GM12878 (cell line): ENCODE measurements around the gene EPHA7. TPM values are rescaled to one million over a fixed set of nuclear protein-coding genes. Genes with fewer than 3 reads are reported as not detected.

Source experiments
- ATAC-seq: fragments of 200-7000 bp; cut with Tn5 transposase; 3 replicates; pipeline ENCODE4 v1.9.1; 2020; ENCODE audit warnings: mild to moderate bottlenecking, moderate library complexity
- BruUV-seq: library from RNA; stranded (reverse); fragments of 400-500 nt; replicated peaks from 2 replicates; lab custom pipeline; 2021; lab: Mats Ljungman, UMichigan
- CTCF ChIA-PET: fragments of 300-600 bp; sonication (Branson Sonifier 250); formaldehyde crosslinking; extraction: SDS; loops from one replicate; lab custom pipeline; 2021; ENCODE audit warnings: inconsistent platforms; lab: Yijun Ruan, JAX
- POLR2A ChIA-PET: fragments of 350-600 bp; formaldehyde crosslinking; extraction: SDS; loops from one replicate; lab custom pipeline; 2021; ENCODE audit warnings: inconsistent platforms; lab: Charles Lee
- RAD21 ChIA-PET: fragments of 300-600 bp; sonication (Branson Sonifier 250); formaldehyde crosslinking; loops from one replicate; lab custom pipeline; 2023; ENCODE audit warnings: antibody characterized with exemption; ENCODE audit not compliant: unreplicated experiment; lab: Charles Lee
- SMC1A ChIA-PET: fragments of 300-600 bp; sonication (Branson Sonifier 250); formaldehyde crosslinking; loops from one replicate; lab custom pipeline; 2023; ENCODE audit not compliant: unreplicated experiment, uncharacterized antibody; lab: Charles Lee
- DNase-seq: peaks from one replicate; pipeline ENCODE4 v3.0.0-alpha.2; 2011; ENCODE audit warnings: low read depth, low spot score
- FAIRE-seq: peaks from 3 replicates; lab custom pipeline; 2011; peaks lifted over from hg19 to GRCh38; lab: Jason Lieb, UNC
- H2AFZ ChIP-seq: 2 replicates; pipeline ENCODE4 v1.6.0; 2011; ENCODE audit warnings: low read depth, low read length, control low read depth; ENCODE audit not compliant: control insufficient read depth
- H3K27ac ChIP-seq: 2 replicates; pipeline ENCODE4 v1.5.1; 2011; ENCODE audit warnings: control low read depth; ENCODE audit not compliant: control insufficient read depth, insufficient read depth
- H3K27me3 ChIP-seq, 2 experiments: replicated peaks in 1 of 2; 2 replicates each; pipeline versions ENCODE4 v1.6.0 to v1.6.1; 2011; ENCODE audit warnings: low read length in 1 of 2; ENCODE audit not compliant: control insufficient read depth in 2 of 2, insufficient read depth in 2 of 2
- H3K36me3 ChIP-seq, 2 experiments: 2 replicates each; pipeline ENCODE4 v1.5.1; 2011; ENCODE audit warnings: low read length in 1 of 2; ENCODE audit not compliant: control insufficient read depth in 2 of 2, insufficient read depth in 2 of 2
- H3K4me1 ChIP-seq: 2 replicates; pipeline ENCODE4 v1.6.1; 2011; ENCODE audit warnings: mild to moderate bottlenecking, low read length, moderate library complexity, mixed read lengths; ENCODE audit not compliant: control insufficient read depth, insufficient read depth
- H3K4me2 ChIP-seq: 2 replicates; pipeline ENCODE4 v1.6.0; 2011; ENCODE audit warnings: control low read depth; ENCODE audit not compliant: control insufficient read depth, insufficient read depth
- H3K4me3 ChIP-seq: fragments of 200-600 bp; sonication (generic); 2 replicates; pipeline ENCODE4 v1.5.1; 2016
- H3K79me2 ChIP-seq: 2 replicates; pipeline ENCODE4 v1.6.0; 2011; ENCODE audit warnings: low read length; ENCODE audit not compliant: control insufficient read depth, insufficient read depth
- H3K9ac ChIP-seq: 2 replicates; pipeline ENCODE4 v1.8.0; 2011; ENCODE audit warnings: low read length, control low read depth, mixed read lengths; ENCODE audit not compliant: control insufficient read depth, insufficient read depth
- H3K9me3 ChIP-seq: replicated peaks from 3 replicates; pipeline ENCODE4 v1.5.1; 2011; ENCODE audit warnings: mild to moderate bottlenecking, low read length; ENCODE audit not compliant: control insufficient read depth, insufficient read depth
- H4K20me1 ChIP-seq: 2 replicates; pipeline ENCODE4 v1.6.0; 2011; ENCODE audit not compliant: control insufficient read depth, insufficient read depth
- ASH2L ChIP-seq: fragments of 300-600, 200-600 bp; sonication (generic); IDR thresholded peaks from 2 replicates; pipeline ENCODE4 v1.6.1; 2017; ENCODE audit warnings: low read depth, mild to moderate bottlenecking, borderline replicate concordance
- EGR1 ChIP-seq, 2 experiments: IDR thresholded peaks; 1 replicate in 1 of 2; 2 replicates in 1 of 2; pipeline ENCODE4 v1.6.1; 2011 to 2012; ENCODE audit warnings: low read depth in 2 of 2, low read length in 2 of 2, borderline replicate concordance in 1 of 2, mild to moderate bottlenecking in 1 of 2, moderate library complexity in 1 of 2
- EP300 ChIP-seq, 2 experiments: fragments of 150-350 bp in 1 of 2; IDR thresholded peaks; 2 replicates each; pipeline ENCODE4 v1.6.1; 2011 to 2012; ENCODE audit warnings: low read depth in 2 of 2, low read length in 2 of 2, borderline replicate concordance in 1 of 2, improper control_type of control experiment in 1 of 2, inconsistent platforms in 1 of 2; ENCODE audit not compliant: control insufficient read depth in 1 of 2
- FOXM1 ChIP-seq: IDR thresholded peaks from 2 replicates; pipeline ENCODE4 v1.6.1; 2012; ENCODE audit warnings: low read depth, mild to moderate bottlenecking, inconsistent platforms, low read length, moderate library complexity
- GATAD2B ChIP-seq: fragments of 450-650 bp; conservative IDR thresholded peaks from 2 replicates; pipeline ENCODE4 v1.6.1; 2017; ENCODE audit warnings: low read depth, mild to moderate bottlenecking, moderate library complexity
- KDM1A ChIP-seq: fragments of 200-600 bp; sonication (generic); IDR thresholded peaks from 2 replicates; pipeline ENCODE4 v1.6.1; 2016; ENCODE audit warnings: borderline replicate concordance
- NRF1 ChIP-seq: conservative IDR thresholded peaks from 2 replicates; pipeline ENCODE4 v1.6.1; 2011; ENCODE audit warnings: mild to moderate bottlenecking, low read depth, low read length, improper control_type of control experiment
- POLR2AphosphoS5 ChIP-seq: IDR thresholded peaks from 2 replicates; pipeline ENCODE4 v1.6.1; 2011; ENCODE audit warnings: mild to moderate bottlenecking, low read length, inconsistent platforms
- SPI1 ChIP-seq: IDR thresholded peaks from 2 replicates; pipeline ENCODE4 v1.6.1; 2011; ENCODE audit warnings: low read depth, mild to moderate bottlenecking, low read length, moderate library complexity, borderline replicate concordance; ENCODE audit not compliant: insufficient read depth
- SREBF1 ChIP-seq: IDR thresholded peaks from 2 replicates; pipeline ENCODE4 v1.6.1; 2012; ENCODE audit warnings: mild to moderate bottlenecking, low read length
- TCF3 ChIP-seq: IDR thresholded peaks from 2 replicates; pipeline ENCODE4 v1.6.1; 2012; ENCODE audit warnings: low read depth, mild to moderate bottlenecking, low read length, borderline replicate concordance; ENCODE audit not compliant: insufficient read depth
- USF1 ChIP-seq: IDR thresholded peaks from 2 replicates; pipeline ENCODE4 v1.6.1; 2011; ENCODE audit warnings: borderline replicate concordance, low read depth, mild to moderate bottlenecking, moderate library complexity, mixed read lengths, low read length; ENCODE audit not compliant: insufficient read depth; ENCODE audit errors: extremely low read length
- USF2 ChIP-seq: IDR thresholded peaks from 2 replicates; pipeline ENCODE4 v1.6.1; 2011; ENCODE audit warnings: low read depth, low read length, improper control_type of control experiment, borderline replicate concordance
- ZBTB33 ChIP-seq: fragments of 450-650 bp; IDR thresholded peaks from 2 replicates; pipeline ENCODE4 v1.6.1; 2017; ENCODE audit warnings: mild to moderate bottlenecking
- ZNF24 ChIP-seq: fragments of 450-650 bp; IDR thresholded peaks from 2 replicates; pipeline ENCODE4 v1.6.1; 2017; ENCODE audit warnings: antibody characterized with exemption, mild to moderate bottlenecking
- ZNF622 ChIP-seq: fragments of 450-650 bp; IDR thresholded peaks from 2 replicates; pipeline ENCODE4 v1.6.1; 2017; ENCODE audit warnings: mild to moderate bottlenecking, inconsistent platforms
- ZZZ3 ChIP-seq: IDR thresholded peaks from 2 replicates; pipeline ENCODE4 v1.6.1; 2011; ENCODE audit warnings: low read depth; ENCODE audit not compliant: control insufficient read depth, insufficient read length
- WGBS: methylation state at CpG from one replicate; pipeline ENCODE4 v1.1.6; 2016; ENCODE audit warnings: low lambda C conversion rate; ENCODE audit not compliant: insufficient replicate concordance, insufficient coverage; ENCODE audit errors: missing lambda C conversion rate; 5-methylcytosine and 5-hydroxymethylcytosine counted together
- in situ Hi-C: fragments of 300-500 bp; cut with MboI; formaldehyde crosslinking; loops from 9 replicates; pipeline ENCODE4 v1.14.3; 2018; ENCODE audit warnings: mixed read lengths
- intact Hi-C: fragments of 100-400 bp; cut with micrococcal nuclease; formaldehyde crosslinking; loops from one replicate; pipeline ENCODE4 v1.14.2; 2022; ENCODE audit not compliant: unreplicated experiment
- polyA plus RNA-seq, 11 experiments: library from polyadenylated mRNA; depleted of rRNA in 4 of 11; unstranded in 6 of 11; stranded (reverse) in 5 of 11; fragments of >200 nt; fragmentation: Nextera tagmentation in 4 of 11; fragmentation: Illumina TruSeq in 1 of 11; extraction: Ambion mirVana in 4 of 11; extraction: Trizol in 1 of 11; gene quantifications; 1 replicate in 1 of 11; 2 replicates in 10 of 11; pipeline versions ENCODE4 v1.2.1 to v1.2.3, GENCODE V29; 2011 to 2016; ENCODE audit warnings: inconsistent platforms in 2 of 11, missing spikeins in 2 of 11, low read depth in 1 of 11
- total RNA-seq, 4 experiments: library from RNA; depleted of rRNA in 3 of 4; stranded (reverse); fragments of >200 nt in 3 of 4; fragmentation: Illumina TruSeq in 1 of 4; extraction: Trizol in 1 of 4; gene quantifications; 2 replicates each; pipeline versions ENCODE4 v1.2.1 to v1.2.3, GENCODE V29; 2013 to 2021

EPHA7 gene
- total and polyA plus RNA-seq, 10 of the 15 experiments (the other 5 are each of a cell fraction or from before 2014, with no cell fraction given), result not detected

- in situ Hi-C loops (no loop called here), intact Hi-C loops (no loop called here)
- Histone ChIP-seq H3K4me1 (no peaks in the 10 kb centered on the region), H3K4me2 (no peak overlapping the region), H3K36me3 (no peaks in the 10 kb centered on the region), H3K27ac (no peak overlapping the region), H3K4me3 (no peak overlapping the region), H3K9ac (no peak overlapping the region), H3K27me3 (no peaks in the 10 kb centered on the region), H3K79me2 (no peaks in the 10 kb centered on the region), H3K9me3 (no peaks in the 10 kb centered on the region), H4K20me1 (no peaks in the 10 kb centered on the region), H2AFZ (no peak overlapping the region)
- ChIA-PET CTCF (interaction anchor here (0.5 kb wide), 1 partner anchor 85 kb away, joined by 3 read pairs; no protein-coding TSS in a partner anchor), SMC1A (no interaction called here), RAD21 (no interaction called here), POLR2A (no interaction called here)
- no TSS peak for BruUV-seq
- no peak for DNase-seq
- no peak for ATAC-seq
- TF ChIP-seq SPI1 (no peak), USF2 (no peak), TCF3 (no peak), GATAD2B (no peak), SREBF1 (no peak), ASH2L (no peak), USF1 (no peak), EGR1 (IDR thresholded peaks at IDR 0.05; ENCODE audit: borderline replicate concordance in 1 of 2, low read depth in 2 of 2, low read length in 2 of 2) (no peak), ZBTB33 (no peak), FOXM1 (no peak), ZNF24 (no peak), EP300 (IDR thresholded peaks at IDR 0.05; ENCODE audit: borderline replicate concordance in 1 of 2, control insufficient read depth in 1 of 2, low read depth in 2 of 2, low read length in 2 of 2) (no peak), ZZZ3 (no peak), ZNF622 (no peak), NRF1 (no peak), POLR2AphosphoS5 (no peak), KDM1A (no peak)
- TF ChIP-seq, all 136 proteins: peak for 0
- FAIRE-seq, result no peak
- WGBS, result 0% methylated on average over 1 of the region's 1 CpG
Observed at GRCh38 chr6:93398723-93399122, 20.6 kb downstream of the EPHA7 start.
